ENCODE results near the gene PIM3.
A peak's percentile ranks its signal among the peaks of the same experiment; 100 is the strongest.

The PIM3 gene

DNA sequence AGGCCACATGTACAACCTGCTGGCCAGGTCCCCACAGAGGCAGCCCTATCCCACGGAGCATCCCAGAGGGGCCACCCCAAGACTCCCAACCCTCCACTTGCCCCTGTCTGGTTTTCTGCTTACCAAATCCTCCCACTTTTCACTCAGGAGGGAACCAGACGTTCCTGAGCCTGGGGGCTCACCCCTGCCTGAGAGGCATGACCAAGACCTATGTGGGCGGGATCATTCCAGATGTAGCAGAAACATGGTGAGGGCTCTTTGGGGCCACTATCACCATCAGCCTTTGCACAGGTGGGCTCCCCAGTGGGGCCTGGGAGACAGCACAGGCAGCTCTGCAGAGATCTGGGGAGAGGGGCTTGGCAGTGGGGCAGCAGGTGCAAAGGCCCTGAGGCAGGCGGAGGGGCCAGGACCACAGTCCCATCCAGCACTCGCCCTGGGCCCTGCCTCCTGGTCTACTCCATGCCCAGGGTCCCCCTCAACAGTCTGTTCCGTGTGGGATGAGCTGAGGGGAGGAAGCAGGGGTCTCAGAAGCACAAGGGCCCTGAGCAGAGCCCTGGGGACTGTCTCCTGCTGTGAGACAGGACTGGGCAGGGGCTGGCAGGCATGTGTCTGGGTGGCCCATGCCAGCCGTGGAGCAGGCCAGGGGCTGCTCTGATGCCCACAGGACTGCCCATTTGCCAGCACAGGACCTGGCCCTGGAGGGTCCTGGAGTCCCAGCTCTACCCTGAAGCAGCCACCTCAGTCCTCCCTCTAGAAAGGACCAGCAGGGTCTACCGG, 9.4 kb downstream of the PIM3 start:
- Histone ChIP-seq H3K4me1 (ENCODE audit: control insufficient read depth, insufficient read depth, low read length) (peaks cover 4% of the 10 kb centered on the region), H3K4me3 (ENCODE audit: low read depth, low read length) (no peak overlapping the region), H3K9ac (ENCODE audit: low read depth, low read length) (no peak overlapping the region)

DNA sequence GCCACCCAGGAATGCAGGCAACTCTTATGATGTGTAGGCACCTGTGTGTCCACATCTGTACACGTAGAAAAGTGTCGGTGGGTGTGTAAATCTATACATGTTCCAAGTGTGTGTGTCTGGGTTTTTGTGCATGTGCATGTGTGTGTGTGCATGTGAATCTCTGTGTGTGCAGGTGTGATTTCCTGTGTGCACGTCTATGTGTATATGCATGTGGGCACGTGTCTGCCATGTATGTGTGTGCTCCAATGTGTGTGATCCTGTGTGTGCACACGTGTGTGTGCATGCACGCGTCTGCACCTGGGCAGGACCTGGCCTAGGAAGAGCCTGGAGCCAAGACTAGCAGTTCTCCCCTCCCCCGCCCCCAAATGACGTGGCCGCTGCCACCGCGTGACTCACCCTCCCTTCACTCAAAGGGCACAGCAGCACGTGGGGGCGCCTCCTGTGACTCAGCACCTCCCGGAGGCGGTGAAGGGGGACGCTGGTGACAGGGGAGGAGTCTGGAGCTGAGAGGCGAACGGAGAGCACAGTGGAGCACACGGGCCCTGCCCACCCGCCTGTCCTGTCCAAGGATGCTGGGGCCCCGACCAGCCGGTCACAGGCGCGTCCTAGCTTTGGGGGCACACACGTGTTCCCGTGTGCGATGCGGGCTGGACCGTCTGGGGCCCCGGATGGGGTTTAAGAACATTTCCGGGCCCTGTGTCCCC, 10.1 kb downstream of the PIM3 start:
- H3K9ac ChIP-seq (ENCODE audit: low read depth, low read length) = no peak overlapping the region
- H3K36me3 ChIP-seq (ENCODE audit: control insufficient read depth, insufficient read depth, low read length) = peaks cover 2% of the 10 kb centered on the region
- peak overlapping the region; percentile 39 for H3K4me3 ChIP-seq (ENCODE audit: low read depth, low read length)
- peaks cover 11% of the 10 kb centered on the region for H3K27me3 ChIP-seq (ENCODE audit: control insufficient read depth, insufficient read depth, low read length)
- H3K4me1 ChIP-seq (ENCODE audit: control insufficient read depth, insufficient read depth, low read length) = peaks cover 4% of the 10 kb centered on the region
- no peaks in the 10 kb centered on the region for H3K9me3 ChIP-seq (ENCODE audit: control insufficient read depth, insufficient read depth, low read length)

More for the DNA sequence above, 9.4 kb downstream of the PIM3 start:
- Histone ChIP-seq H3K9me3 (ENCODE audit: control insufficient read depth, insufficient read depth, low read length) (no peaks in the 10 kb centered on the region), H3K27me3 (ENCODE audit: control insufficient read depth, insufficient read depth, low read length) (peaks cover 11% of the 10 kb centered on the region), H3K36me3 (ENCODE audit: control insufficient read depth, insufficient read depth, low read length) (peaks cover 3% of the 10 kb centered on the region)

DNA sequence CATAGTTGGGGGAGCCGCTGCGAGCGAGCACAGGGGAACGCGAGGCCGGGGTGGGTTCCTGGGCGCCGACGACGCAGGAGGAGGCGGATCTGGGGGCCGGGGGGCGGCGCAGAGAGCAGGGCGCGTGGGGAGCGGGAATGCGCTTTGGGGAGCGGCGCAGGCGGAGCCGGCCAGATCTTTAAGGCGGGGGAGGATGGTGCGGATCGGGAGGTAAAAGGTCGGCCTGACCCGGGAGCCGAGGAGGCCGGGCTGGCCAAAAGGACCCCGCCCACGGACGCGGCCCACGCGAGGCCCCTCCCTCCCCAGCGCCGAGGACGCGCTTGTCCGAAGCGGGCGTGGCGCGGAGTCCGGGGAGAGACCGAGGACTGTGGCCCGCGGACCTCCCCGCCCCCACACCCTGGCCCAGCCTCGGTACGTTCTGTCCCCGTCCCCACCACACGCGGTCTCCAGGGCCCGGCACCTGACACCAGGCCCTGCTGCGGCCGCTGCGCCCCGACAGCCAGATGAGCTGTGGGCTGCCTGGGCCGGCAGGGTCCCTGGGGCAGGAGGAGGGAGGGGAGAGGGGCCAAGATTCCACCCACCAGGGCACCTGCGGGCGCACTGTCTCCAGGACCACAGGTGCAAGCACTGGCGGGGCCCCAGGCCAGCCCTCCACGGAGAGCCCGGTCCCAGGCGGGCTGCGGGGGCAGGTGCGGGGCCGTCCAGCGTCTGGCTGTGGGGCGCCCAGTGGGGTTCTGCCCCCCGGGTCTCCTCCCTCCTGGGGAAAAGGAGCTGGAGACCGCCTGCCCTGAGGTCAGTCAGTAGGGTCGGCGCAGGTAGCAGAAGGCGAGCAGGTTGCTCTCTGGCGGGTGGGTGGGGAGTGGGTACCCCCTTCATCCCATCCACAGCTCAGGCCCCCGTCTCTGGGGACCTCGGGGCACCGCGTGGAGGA, 10.9 kb downstream of the PIM3 start:
- Histone ChIP-seq H3K27me3 (ENCODE audit: control insufficient read depth, insufficient read depth, low read length) (peaks cover 11% of the 10 kb centered on the region), H3K9me3 (ENCODE audit: control insufficient read depth, insufficient read depth, low read length) (no peaks in the 10 kb centered on the region), H3K4me3 (ENCODE audit: low read depth, low read length) (peak overlapping the region; percentile 39), H3K9ac (ENCODE audit: low read depth, low read length) (no peak overlapping the region), H3K4me1 (ENCODE audit: control insufficient read depth, insufficient read depth, low read length) (peaks cover 4% of the 10 kb centered on the region), H3K36me3 (ENCODE audit: control insufficient read depth, insufficient read depth, low read length) (peaks cover 2% of the 10 kb centered on the region)

DNA sequence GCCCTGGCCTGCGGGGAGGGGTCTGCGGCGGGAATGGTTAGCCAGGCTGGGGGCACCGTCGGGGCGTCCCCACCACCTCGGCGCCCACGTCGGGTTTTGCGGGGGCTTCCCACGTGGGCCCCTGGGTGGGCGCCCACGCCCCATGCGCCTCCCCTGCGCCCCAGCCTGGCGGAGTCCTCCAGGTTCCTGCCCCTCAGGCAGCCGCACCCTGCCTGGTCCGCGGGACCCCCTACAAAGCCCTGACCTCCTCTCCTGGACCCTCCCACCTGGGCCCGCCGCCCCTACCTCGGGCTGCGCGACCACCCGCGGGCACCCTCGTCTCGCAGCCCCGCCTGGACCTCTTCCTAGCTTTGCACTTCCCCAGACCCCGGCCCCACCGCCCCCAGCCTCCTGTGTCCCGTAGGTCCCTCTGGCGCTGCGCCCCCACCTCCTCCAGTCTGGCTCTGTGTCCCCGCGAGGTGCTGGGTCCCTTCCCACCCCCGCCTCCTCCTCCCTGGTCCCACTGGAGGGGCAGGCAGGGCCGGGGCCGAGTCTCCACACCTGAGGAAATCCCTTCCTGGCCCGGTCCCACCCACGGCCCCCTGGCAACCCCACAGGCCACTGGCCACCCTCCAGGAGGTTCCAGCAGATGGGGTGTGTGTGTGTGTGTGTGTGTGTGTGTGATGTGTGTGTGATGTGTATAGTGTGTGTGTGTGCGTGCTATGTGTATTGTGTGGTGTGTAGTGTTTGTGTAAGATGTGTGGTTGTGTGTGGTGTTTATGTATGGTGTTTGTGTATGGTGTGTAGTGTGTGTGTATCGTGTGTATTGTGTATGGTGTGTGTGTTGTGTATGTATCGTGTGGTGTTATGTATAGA, 11.8 kb downstream of the PIM3 start:
- Histone ChIP-seq H3K9me3 (ENCODE audit: control insufficient read depth, insufficient read depth, low read length) (no peaks in the 10 kb centered on the region), H3K4me1 (ENCODE audit: control insufficient read depth, insufficient read depth, low read length) (peaks cover 4% of the 10 kb centered on the region), H3K9ac (ENCODE audit: low read depth, low read length) (no peak overlapping the region), H3K4me3 (ENCODE audit: low read depth, low read length) (no peak overlapping the region), H3K36me3 (ENCODE audit: control insufficient read depth, insufficient read depth, low read length) (peaks cover 2% of the 10 kb centered on the region), H3K27me3 (ENCODE audit: control insufficient read depth, insufficient read depth, low read length) (peaks cover 11% of the 10 kb centered on the region)

DNA sequence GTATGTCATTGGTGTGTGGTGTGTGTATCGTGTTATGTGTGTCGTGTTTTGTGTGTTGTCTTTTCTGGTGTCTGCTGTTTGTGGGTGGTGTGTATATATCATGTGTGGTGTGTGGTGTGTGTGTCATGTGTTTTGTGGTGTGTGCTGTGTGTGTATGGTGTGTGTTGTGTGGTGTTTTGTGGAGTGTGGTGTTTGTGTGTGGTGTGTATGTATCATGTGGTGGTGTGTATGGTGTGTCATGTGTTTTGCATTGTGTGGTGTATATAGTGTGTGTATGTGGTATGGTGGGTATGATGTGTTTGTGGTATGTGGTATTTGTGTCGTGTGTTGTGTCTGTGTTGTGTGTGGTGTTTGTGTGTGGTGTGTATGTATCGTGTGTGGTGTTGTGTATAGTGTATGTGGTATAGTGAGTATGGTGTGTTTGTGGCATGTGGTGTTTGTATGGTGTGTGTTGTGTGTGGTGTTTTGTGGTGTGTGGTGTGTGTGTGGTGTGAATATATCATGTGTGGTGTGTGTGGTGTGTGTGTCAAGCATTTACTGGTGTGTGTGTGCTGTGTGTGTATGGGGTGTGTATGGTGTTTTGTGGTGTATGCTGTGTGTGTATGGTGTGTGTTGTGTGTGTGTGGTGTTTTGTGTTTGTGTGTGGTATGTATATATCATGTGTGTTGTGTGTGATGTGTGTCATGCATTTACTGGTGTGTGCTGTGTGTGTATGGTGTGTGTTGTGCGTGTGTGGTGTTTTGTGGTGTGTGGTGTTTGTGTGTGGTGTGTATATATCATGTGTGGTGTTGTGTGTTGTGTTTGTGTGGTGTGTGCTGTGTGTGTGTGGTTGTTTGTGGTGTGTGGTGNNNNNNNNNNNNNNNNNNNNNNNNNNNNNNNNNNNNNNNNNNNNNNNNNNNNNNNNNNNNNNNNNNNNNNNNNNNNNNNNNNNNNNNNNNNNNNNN, 12.7 kb downstream of the PIM3 start:
- Histone ChIP-seq H3K9me3 (ENCODE audit: control insufficient read depth, insufficient read depth, low read length) (no peaks in the 10 kb centered on the region), H3K36me3 (ENCODE audit: control insufficient read depth, insufficient read depth, low read length) (no peaks in the 10 kb centered on the region), H3K4me3 (ENCODE audit: low read depth, low read length) (no peak overlapping the region), H3K27me3 (ENCODE audit: control insufficient read depth, insufficient read depth, low read length) (peaks cover 11% of the 10 kb centered on the region), H3K9ac (ENCODE audit: low read depth, low read length) (no peak overlapping the region), H3K4me1 (ENCODE audit: control insufficient read depth, insufficient read depth, low read length) (peaks cover 4% of the 10 kb centered on the region)

DNA sequence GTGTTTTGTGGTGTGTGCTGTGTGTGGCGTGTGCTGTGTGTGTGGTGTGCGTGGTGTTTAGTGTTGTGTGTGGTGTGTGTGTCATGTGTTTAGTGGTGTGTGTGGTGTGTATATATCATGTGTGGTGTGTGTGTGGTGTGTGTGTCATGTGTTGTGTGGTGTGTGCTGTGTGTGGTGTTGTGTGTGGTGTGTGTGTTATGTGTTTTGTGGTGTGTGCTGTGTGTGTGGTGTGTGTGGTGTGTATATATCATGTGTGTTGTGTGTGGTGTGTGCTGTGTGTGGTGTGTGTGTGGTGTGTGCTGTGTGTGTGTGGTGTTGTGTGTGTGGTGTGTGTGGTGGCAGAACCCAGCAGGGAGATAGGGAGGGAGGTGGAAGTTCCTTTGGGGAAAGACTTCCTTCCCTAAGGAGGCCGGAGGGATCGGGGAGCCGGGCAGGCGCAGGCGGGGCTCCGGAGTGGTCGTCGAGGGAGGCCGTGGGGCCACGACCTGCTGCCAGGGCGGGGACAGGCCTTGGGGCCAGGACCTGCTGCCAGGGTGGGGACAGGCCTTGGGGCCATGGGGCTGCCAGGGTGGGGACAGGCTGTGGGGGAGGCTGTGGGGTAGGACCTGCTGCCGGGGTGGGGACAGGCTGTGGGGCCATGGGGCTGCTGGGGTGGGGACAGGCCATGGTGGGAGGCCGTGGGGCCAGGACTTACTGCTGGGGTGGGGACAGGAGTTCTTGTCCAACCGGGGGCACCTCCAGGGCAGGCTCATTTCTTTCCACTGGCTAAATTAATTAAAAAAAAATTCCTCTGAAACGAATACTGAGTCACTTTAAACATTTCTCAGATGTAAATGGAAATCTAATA, 15.2 kb downstream of the PIM3 start:
- H3K9me3 ChIP-seq (ENCODE audit: control insufficient read depth, insufficient read depth, low read length) = no peaks in the 10 kb centered on the region
- H3K9ac ChIP-seq (ENCODE audit: low read depth, low read length) = no peak overlapping the region
- H3K27me3 ChIP-seq (ENCODE audit: control insufficient read depth, insufficient read depth, low read length) = peaks cover 11% of the 10 kb centered on the region
- no peak overlapping the region for H3K4me3 ChIP-seq (ENCODE audit: low read depth, low read length)
- no peaks in the 10 kb centered on the region for H3K4me1 ChIP-seq (ENCODE audit: control insufficient read depth, insufficient read depth, low read length)
- H3K36me3 ChIP-seq (ENCODE audit: control insufficient read depth, insufficient read depth, low read length) = no peaks in the 10 kb centered on the region

DNA sequence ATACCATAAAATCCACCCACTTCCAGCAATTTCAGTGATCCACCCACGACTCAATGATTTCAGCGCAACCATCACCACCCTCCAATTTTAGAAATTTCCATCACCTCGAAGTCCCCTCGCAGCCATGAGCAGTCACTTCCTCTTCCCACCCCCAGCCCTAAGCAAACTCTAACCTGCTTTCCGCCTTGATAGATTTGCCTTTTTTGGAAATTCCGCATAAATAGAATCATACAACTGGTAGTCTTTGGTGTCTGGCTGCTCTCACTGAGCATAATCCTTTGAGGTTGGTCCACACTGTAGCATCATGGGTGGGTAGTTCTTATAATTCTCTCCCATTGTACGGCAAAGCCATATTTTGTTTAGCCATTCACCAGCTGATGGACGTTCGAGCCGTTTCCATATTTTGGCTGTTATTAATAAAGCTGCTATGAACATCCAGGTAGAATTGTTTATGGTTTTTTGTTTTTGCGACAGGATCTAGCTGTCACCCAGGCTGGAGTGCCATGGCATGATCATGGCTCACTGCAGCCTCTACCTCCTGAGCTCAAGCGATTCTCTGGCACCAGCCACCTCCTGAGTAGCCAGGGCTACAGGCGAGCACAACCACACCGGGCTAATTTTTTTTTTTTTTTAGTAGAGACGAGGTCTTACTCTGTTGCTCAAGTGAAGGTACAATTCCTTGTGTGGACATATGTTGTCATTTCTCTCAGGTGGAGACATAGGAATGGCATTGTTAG, 16.0 kb downstream of the PIM3 start:
- no peaks in the 10 kb centered on the region for H3K9me3 ChIP-seq (ENCODE audit: control insufficient read depth, insufficient read depth, low read length)
- H3K36me3 ChIP-seq (ENCODE audit: control insufficient read depth, insufficient read depth, low read length) = no peaks in the 10 kb centered on the region

DNA sequence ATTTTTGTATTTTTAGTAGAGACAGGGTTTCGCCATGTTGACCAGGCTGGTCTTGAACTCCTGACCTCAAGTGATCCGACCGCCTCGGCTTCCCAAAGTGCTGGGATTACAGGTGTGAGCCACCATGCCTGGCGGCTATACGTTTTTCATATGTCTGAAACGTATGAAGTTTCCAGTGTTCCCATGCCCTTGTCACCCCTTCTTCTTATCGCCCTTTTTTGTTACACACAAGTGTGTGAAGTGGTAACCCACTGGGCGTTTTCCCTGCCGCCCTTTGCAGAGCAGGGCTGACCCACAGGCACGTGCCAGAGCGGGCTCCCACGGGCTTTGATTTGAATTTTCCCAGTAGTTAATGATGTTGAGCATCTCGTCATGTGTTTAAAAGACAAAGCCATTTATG, 17.0 kb downstream of the PIM3 start:
- Histone ChIP-seq H3K9ac (ENCODE audit: low read depth, low read length) (no peak overlapping the region), H3K27me3 (ENCODE audit: control insufficient read depth, insufficient read depth, low read length) (peaks cover 9% of the 10 kb centered on the region)

More for the DNA sequence above, 16.0 kb downstream of the PIM3 start:
- Histone ChIP-seq H3K4me3 (ENCODE audit: low read depth, low read length) (no peak overlapping the region), H3K9ac (ENCODE audit: low read depth, low read length) (no peak overlapping the region), H3K4me1 (ENCODE audit: control insufficient read depth, insufficient read depth, low read length) (no peaks in the 10 kb centered on the region), H3K27me3 (ENCODE audit: control insufficient read depth, insufficient read depth, low read length) (peaks cover 11% of the 10 kb centered on the region)

DNA sequence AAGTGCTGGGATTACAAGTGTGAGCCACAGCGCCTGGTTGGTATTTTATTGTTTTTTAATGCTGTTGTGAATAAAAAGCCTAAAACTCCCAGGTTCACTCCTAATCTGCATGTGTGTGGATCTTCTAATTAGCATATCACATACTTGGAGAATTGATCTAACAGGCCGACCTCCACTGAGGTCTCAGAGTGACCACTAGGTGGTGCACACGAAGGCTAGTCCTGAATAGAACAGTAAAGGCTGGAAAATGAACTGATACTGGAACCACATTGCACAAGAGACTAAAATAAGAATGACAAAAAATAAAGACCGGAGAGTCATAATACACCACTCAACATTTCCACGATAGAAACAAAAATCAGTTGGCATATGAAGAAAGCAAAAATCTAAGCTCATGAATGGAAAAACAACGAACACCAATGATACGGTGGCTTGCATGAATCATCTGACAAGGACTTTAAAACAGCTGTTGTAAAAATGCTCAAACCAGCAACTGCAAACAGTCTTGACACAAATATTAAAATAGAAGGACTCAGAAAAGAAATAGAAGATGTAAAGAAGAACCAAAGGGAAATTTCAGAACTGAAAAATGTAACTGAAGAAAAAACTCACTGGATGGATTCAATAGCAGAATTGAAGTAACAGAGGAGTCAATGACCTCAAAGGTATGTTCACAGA, 19.2 kb downstream of the PIM3 start:
- H3K4me1 ChIP-seq (ENCODE audit: control insufficient read depth, insufficient read depth, low read length) = no peaks in the 10 kb centered on the region
- H3K27me3 ChIP-seq (ENCODE audit: control insufficient read depth, insufficient read depth, low read length) = peaks cover 13% of the 10 kb centered on the region
- no peaks in the 10 kb centered on the region for H3K9me3 ChIP-seq (ENCODE audit: control insufficient read depth, insufficient read depth, low read length)
- H3K4me3 ChIP-seq (ENCODE audit: low read depth, low read length) = no peak overlapping the region
- no peaks in the 10 kb centered on the region for H3K36me3 ChIP-seq (ENCODE audit: control insufficient read depth, insufficient read depth, low read length)
- no peak overlapping the region for H3K9ac ChIP-seq (ENCODE audit: low read depth, low read length)

More for the DNA sequence above, 17.0 kb downstream of the PIM3 start:
- no peaks in the 10 kb centered on the region for H3K4me1 ChIP-seq (ENCODE audit: control insufficient read depth, insufficient read depth, low read length)
- H3K4me3 ChIP-seq (ENCODE audit: low read depth, low read length) = no peak overlapping the region
- no peaks in the 10 kb centered on the region for H3K9me3 ChIP-seq (ENCODE audit: control insufficient read depth, insufficient read depth, low read length)
- no peaks in the 10 kb centered on the region for H3K36me3 ChIP-seq (ENCODE audit: control insufficient read depth, insufficient read depth, low read length)
